Activated naive CD4-positive, alpha-beta T cell treated with anti-CD3 and anti-CD28 coated beads, Interleukin-2, amount 50 U/mL, for 72 hours (primary cell): ENCODE measurements around the gene ULK4. TPM values are rescaled to one million over a fixed set of nuclear protein-coding genes. Genes with fewer than 3 reads are reported as not detected.
A peak's percentile ranks its signal among the peaks of the same experiment; 100 is the strongest.
"Not testable (repeated sequence)": the region's sequence is repeated elsewhere in the genome, so short reads cannot be mapped to it uniquely, and the experiment has no call there.

ENCODE experiments used
- ATAC-seq, 2 donors: fragments of 150-1000 bp; cut with Tn5 transposase; 2 replicates each; pipeline ENCODE4 v1.10.0; 2021; ENCODE audit warnings: mild to moderate bottlenecking in 2 of 2, moderate library complexity in 2 of 2
- DNase-seq, 2 donors: peaks; one replicate each; pipeline ENCODE4 v3.0.0; 2021 to 2022; ENCODE audit warnings: low spot score in 2 of 2
- H3K27ac Mint-ChIP-seq, 2 donors: one replicate each; pipeline ENCODE4 v1.8.0; 2022; ENCODE audit warnings: mild to moderate bottlenecking in 2 of 2, mixed read lengths in 2 of 2
- H3K36me3 Mint-ChIP-seq, 2 donors: one replicate each; pipeline ENCODE4 v1.8.0; 2022; ENCODE audit warnings: mixed read lengths in 2 of 2
- H3K9me3 Mint-ChIP-seq, 2 donors: one replicate each; pipeline ENCODE4 v1.8.0; 2022; ENCODE audit warnings: mixed read lengths in 2 of 2
- total RNA-seq, 2 donors: library from RNA; stranded (reverse); gene quantifications; one replicate each; pipeline ENCODE4 v1.2.3, GENCODE V29; 2022

The ULK4 gene
- total RNA-seq, 2 donors from 2014 or later: 8.1 to 8.9 TPM

DNA sequence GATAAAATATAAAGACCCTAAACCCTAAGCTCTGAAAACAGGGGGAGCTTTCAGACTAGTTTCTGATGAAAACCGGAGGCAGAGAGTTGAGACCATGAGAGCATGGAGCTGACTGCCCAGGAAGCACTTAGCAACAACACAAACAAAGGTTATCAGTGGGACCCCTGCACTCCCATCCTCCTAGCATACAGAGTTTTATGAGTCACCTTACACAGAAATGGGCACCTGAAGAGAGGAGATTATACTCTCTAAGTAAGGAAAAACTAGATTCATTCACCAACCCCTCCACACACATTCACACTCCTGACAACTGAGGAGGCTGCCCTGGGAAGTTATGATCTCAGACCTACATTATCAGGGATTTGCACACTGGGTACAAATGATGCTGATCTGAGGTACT lies 261.7 kb downstream of the ULK4 start:
- ATAC-seq (no peak), DNase-seq (no peak)
- no peaks in the 10 kb centered on the region for H3K36me3 Mint-ChIP-seq
- no peak overlapping the region for H3K27ac Mint-ChIP-seq
- no peaks in the 10 kb centered on the region for H3K9me3 Mint-ChIP-seq

DNA sequence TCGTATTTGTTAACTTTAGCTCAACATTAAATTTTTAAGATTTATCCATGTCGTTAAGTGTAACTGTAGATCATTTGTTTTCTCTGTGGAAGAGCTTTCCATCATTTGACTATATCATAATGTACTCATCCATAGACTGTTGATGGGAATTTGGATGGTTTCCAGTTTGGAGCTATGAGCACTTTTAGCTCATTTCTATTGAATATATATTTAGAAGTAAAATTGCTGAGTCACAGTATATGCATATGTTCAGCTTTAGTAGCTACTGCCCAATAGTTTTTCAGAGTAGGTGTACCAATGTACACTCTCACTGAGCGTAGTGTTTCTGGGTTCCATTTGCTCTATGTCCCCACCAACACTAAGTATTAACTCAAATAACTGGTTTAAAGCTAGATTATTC lies 263.0 kb downstream of the ULK4 start:
- Mint-ChIP-seq H3K27ac (no peak overlapping the region), H3K9me3 (no peaks in the 10 kb centered on the region), H3K36me3 (no peaks in the 10 kb centered on the region)
- ATAC-seq: no peak
- DNase-seq: no peak

DNA sequence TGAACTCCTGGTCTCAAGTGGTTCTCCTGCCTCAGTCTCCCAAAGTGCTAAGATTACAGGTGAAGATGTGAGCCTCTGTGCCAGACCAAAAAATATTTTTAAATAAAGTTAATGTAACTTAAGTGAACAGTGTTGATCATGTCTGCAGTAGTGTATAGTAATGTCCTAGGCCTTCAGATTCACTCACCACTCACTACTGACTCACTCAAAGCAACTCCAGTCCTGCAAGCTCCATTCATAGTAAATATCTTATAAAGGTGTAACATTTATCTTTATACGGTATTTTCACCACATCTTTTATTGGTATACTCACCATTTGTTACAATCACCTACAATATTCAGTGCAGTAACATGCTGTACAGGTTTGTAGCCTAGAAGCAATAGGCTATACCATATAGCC lies 264.2 kb downstream of the ULK4 start:
- H3K27ac Mint-ChIP-seq: no peak overlapping the region
- DNase-seq: no peak
- no peaks in the 10 kb centered on the region for H3K36me3 Mint-ChIP-seq
- ATAC-seq: no peak
- H3K9me3 Mint-ChIP-seq: no peaks in the 10 kb centered on the region

DNA sequence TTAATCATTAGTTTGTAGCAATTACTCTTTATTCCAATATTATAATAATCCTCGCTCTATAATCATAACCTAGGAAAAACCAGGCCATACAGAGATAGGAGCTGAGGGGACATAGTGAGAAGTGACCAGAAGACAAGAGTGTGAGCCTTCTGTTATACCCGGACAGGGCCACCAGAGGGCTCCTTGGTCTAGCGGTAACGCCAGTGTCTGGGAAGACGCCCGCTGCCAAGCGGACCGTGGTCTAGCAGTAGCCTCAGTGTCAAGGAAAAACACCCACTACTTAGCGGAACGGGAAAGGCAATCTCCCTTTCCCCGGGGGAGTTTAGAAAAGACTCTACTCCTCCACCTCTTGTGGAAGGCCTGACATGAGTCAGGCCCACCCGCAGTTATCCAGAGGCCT lies 266.1 kb downstream of the ULK4 start:
- H3K9me3 Mint-ChIP-seq, H3K27ac Mint-ChIP-seq, H3K36me3 Mint-ChIP-seq, ATAC-seq: not testable (repeated sequence)
- DNase-seq: peak in 1 of 2 donors; percentile 5

DNA sequence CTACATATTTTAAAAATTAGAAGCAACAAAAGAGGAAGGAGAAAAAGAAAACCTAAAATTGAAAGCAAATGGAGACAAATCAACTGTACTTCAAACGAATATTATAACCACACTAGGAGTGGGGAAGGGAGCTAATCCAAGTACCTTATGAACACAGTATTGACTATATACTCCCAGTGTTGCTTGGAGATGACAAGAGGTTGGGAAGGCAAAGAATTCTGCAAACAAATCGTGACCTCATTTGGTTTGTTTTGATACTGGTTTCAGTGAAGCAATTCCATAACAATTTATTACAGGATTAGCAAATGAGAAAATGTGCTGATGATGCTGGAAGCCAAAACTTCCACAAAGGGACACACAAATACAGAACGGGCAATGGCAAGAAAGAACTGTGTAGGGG lies 268.1 kb downstream of the ULK4 start:
- Mint-ChIP-seq H3K9me3 (peaks cover 3 to 5% of the 10 kb centered on the region in 2 donors), H3K36me3 (peaks cover 0 to 5% of the 10 kb centered on the region in 2 donors), H3K27ac (no peak overlapping the region)
- no peak for ATAC-seq
- DNase-seq: no peak

DNA sequence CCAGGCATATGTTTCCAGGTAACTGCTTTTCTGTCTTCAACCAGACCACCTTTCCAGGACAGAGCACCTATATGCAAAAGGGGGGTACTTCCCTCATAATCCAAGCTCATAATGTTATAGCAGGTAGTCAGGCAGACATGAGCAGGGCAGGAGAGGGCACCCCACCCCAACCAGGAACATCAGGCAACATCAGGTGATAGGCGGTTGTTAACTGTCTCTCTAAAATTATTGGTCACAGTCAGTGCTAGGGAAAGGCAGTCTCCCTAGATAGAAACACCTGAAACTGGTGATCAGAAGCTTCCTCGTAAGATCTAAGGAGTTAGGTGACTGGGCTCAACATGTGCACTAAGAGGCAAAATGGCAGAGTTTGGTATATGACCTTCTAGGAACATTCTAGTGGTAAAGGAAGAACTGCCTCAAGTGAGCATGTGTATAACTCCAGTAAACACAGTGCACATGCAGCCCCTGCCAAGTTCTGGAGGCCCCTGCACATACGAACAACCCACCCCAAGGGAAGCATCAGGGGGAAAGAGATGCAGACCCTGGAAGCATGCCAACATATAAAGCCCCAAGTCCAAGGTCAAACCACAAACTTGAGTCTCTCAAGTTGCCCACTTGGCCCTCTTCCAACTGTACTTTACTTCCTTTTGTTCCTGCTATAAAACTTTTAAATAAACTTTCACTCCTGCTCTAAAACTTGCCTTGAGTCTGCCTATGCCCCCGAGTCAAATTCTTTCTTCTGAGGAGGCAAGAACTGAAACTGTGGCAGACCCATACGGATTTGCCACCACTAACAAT lies 270.9 kb downstream of the ULK4 start:
- peaks cover 3 to 5% of the 10 kb centered on the region in 2 donors for H3K9me3 Mint-ChIP-seq
- peaks cover 0 to 5% of the 10 kb centered on the region in 2 donors for H3K36me3 Mint-ChIP-seq
- DNase-seq (no peak), ATAC-seq (no peak)
- H3K27ac Mint-ChIP-seq: peak overlapping the region in 1 of 2 donors; percentile 40

DNA sequence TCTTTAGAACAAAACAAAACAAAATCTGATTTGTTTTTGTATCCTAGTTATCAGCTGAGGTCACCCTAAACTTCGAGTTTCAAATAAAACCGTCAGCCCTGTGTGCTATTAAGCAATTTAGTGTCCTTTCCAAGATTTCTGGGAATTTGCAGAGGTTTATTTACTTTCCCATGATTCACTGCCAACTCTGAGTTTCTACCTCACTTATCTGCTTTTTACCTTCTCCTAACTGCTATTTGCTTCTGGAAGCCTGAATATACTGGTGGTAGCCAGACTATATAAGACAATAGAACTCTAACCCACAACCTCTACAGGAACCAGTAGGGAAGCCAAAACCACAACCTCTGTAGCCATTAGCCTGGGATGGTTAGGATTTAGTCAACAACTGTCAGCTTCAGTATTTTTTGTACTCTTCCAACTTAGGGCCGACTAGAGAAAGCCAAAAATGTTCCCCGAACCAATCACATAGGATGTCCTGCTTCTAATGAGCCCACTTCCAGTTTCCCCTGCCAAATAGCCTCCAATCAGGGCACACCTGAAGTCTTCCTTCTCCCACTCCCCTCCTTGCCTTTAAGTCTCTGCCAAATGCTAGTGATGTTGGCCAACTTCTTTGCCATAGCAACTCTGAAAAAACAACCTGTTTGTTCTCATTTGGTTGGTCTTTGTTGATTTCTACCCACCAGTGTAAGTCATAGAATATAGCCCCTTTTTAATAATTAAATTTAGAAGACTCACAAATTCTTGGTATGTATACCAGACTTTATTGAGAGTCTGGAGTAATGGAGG lies 273.1 kb downstream of the ULK4 start:
- H3K36me3 Mint-ChIP-seq: peaks cover 0 to 5% of the 10 kb centered on the region in 2 donors

DNA sequence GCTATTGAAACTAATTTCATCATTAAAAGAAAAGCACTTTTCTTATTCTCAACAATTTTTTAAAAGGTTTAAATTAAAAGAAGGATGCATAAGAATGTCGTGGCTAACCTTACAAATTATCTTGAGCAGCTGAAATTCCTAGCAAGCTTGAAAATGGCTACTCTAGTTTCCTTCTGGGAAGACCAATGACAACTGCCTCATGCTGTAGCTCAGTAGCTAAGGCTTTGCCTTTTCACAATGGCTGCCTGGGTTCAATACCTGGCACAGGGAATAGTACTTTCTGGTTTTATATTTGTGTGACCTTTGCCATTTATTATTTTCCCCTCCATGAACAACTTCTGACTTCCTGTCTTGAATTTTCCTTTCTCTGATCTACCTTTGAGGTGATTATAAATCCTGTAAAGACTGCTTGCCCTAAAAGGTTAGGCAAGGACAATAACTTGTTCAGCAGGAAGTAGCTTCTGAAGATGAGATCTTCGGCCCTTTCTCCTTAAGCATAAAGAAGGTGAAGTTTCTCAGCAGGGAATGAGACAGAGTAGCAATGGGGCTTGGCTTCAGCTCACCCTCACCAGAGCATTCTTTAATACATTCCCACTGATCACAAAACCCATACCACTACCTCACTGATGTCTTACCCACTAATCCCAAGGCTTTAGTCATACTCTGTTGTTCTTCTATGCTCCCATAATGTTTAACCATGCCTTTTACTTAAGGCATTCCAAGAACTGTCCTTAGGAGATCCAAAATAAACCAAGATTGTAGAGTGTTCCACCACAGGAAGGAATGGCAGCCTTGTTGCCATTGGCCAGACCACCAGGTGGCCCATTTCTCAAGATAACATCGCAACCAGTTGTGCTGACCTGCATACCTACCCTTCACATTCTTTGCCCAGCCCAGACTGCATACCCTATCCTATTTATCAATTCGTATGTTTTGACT lies 276.8 kb downstream of the ULK4 start:
- Mint-ChIP-seq H3K36me3 (no peaks in the 10 kb centered on the region), H3K27ac (no peak overlapping the region), H3K9me3 (no peaks in the 10 kb centered on the region)
- DNase-seq: no peak
- no peak for ATAC-seq

More for the DNA sequence above, 273.1 kb downstream of the ULK4 start:
- DNase-seq (no peak), ATAC-seq (no peak)
- peaks cover 3 to 5% of the 10 kb centered on the region in 2 donors for H3K9me3 Mint-ChIP-seq
- no peak overlapping the region for H3K27ac Mint-ChIP-seq

DNA sequence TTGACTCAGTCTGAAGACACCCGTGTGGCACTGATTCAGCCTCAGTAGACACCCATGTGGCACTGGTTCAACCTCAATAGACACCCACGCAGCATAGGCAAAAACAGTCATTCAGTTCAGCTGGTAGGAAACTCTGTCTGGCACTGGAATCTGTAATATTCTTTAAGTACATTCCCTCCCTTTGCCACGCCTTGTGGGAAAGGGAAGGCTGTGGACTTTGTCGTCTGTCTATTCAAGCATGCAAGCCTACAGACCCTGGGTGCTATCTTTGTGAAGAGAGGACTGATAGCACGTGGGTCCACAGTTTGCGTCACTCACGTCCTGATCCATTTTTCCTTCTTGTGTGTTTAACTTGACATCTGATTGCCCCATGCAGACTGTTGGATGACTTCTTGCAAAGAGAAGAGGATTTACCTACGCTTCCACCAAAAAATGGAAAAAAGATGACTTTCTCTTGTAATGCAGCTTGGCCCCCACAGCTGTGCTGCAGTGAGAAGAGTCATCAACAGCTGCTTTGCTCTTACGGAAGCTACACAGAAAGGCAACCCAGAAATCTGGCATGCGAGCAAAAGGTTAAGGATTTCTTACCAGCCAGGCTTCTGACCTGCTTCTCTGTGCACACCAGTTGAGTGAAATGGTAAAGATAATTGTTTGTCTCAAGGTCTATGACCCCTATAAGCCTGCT lies 278.1 kb downstream of the ULK4 start:
- Mint-ChIP-seq H3K27ac (no peak overlapping the region), H3K36me3 (no peaks in the 10 kb centered on the region)
- no peak for ATAC-seq

DNA sequence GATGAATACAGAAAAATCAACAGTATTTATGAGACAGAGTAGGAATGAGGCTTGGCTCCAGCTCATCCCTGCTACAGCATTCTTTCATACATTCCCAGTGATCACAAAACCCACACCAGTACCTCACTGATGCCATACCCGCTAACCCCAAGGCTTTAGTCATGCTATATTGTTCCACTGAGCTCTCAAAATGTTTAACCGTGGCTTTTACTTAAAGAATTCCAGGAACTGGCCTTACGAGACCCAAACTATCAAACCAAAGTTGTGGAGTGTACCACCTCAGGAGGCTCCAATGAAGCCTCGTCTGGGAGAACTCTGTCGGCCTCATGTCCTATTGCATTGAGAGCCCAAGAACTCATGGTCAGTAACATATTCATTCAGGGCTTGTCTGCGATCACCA lies 278.9 kb downstream of the ULK4 start:
- Mint-ChIP-seq H3K36me3 (no peaks in the 10 kb centered on the region), H3K9me3 (no peaks in the 10 kb centered on the region), H3K27ac (no peak overlapping the region)
- ATAC-seq: no peak
- no peak for DNase-seq

More for the DNA sequence above, 278.1 kb downstream of the ULK4 start:
- DNase-seq: no peak
- H3K9me3 Mint-ChIP-seq: no peaks in the 10 kb centered on the region

DNA sequence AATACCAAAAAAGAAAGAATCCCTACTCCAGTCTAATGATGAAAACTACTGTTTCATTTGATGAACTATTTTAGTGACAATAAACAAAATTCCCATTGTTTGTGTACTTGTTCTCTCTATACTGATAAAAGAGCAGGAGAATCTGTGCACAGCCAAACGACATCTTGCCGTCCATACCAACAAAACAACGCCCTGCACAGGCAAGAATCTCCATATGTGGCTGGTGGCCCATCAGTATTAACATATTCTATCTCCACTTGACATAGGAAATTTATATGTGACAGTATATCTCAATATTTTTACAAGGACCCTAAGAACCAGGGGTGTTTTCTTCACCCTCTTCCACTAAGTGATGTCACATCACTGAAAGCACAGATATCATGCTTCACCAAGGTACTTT lies 279.5 kb downstream of the ULK4 start:
- no peak overlapping the region for H3K27ac Mint-ChIP-seq
- DNase-seq: no peak
- H3K9me3 Mint-ChIP-seq: no peaks in the 10 kb centered on the region
- no peaks in the 10 kb centered on the region for H3K36me3 Mint-ChIP-seq
- no peak for ATAC-seq

DNA sequence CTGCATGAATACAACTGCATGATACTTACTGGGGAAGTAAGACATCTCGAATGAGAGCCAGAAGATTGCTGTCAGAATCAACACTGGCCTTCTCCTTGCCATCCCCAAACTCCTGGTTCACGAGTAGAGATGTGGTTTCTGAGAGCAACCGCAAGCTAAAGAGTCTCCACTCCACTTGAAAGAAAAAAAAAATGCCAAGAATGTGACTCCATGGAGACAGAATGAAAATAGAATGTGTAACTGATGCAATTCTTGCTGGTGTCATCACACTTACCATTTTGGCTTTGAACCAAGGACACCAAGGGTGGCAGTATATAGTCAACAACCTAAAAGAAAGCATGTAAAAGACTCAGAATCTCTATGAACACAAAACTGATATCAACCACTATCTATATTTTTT lies 280.4 kb downstream of the ULK4 start:
- Mint-ChIP-seq H3K9me3 (no peaks in the 10 kb centered on the region), H3K27ac (no peak overlapping the region), H3K36me3 (no peaks in the 10 kb centered on the region)
- DNase-seq (no peak), ATAC-seq (no peak)

DNA sequence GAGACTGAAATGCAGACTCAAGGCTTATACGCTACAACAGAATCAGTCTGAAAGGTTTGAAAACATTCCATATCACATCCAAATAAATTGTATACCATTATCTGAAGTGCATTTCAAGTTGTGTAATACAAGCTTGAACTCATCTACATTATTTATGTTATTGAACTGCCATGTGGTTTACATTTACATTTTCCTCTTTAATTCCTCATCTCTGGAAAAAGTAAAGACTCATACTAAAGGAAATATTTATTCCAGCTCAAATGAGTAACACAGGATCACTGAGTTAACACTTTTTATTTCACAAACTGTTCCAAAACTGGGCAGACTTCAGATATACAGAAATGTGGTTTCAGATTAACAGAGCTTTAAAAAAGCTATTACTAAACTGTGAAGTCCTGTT lies 282.5 kb downstream of the ULK4 start:
- DNase-seq (no peak), ATAC-seq (no peak)
- no peak overlapping the region for H3K27ac Mint-ChIP-seq
- peaks cover 0 to 7% of the 10 kb centered on the region in 2 donors for H3K36me3 Mint-ChIP-seq
- no peaks in the 10 kb centered on the region for H3K9me3 Mint-ChIP-seq

DNA sequence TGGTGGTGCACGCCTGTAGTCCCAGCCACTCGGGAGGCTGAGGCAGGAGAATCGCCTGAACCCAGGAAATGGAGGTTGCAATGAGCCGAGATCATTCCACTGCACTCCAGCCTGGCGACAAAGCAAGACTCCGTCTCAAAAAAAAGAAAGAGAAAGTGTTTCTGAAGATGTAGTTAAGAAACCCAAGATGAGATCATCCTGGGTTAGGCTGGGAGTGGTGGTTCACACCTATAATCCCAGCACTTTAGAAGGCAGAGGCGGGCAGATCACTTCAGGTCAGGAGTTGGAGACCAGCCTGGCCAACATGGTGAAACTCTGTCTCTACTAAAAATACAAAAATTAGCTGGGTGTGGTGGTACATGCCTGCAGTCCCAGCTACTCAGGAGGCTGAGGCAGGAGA lies 286.8 kb downstream of the ULK4 start:
- ATAC-seq, DNase-seq, H3K9me3 Mint-ChIP-seq: not testable (repeated sequence)
- H3K27ac Mint-ChIP-seq: peak overlapping the region in 1 of 2 donors; percentile 53
- H3K36me3 Mint-ChIP-seq: peaks cover 5 to 12% of the 10 kb centered on the region in 2 donors

DNA sequence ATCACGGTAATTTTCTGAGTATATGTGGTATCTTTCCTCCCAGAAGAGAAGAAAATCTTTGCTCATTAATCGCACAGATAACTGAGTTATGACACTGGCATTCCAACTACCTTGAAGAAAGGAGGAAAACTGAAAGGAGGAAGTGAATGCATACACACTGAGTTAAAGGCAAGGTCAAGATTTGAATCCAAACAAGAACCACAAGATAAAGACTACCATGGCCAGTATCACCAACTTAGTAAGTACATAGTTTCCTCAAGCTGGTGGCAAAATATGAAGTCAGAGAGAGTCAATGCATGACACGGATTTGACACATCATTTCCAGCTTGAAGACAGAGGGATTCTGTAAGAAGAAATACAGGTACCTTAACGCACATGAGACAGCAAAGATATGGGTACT lies 287.5 kb downstream of the ULK4 start:
- H3K36me3 Mint-ChIP-seq: peaks cover 5 to 12% of the 10 kb centered on the region in 2 donors
- H3K27ac Mint-ChIP-seq: peak overlapping the region in 1 of 2 donors; percentile 53
- DNase-seq (no peak), ATAC-seq (no peak)
- peaks cover 4 to 5% of the 10 kb centered on the region in 2 donors for H3K9me3 Mint-ChIP-seq

DNA sequence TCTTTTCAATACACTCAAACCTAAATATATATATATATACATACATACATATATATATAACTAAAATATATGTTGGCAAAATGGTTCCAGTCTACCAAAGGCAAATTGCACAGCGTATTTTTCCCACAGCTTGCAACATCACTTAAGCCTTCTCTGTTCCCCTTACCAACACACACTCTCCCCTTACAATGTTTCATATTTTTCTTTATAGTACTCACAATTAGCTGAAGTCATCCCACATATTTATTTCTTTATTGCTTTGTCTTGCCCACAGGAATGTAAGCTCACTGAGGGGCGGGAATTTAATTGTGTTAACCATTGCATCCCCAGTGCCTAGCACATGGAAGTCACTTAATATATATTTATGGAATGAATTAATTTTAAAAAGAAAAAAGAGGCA lies 288.3 kb downstream of the ULK4 start:
- Mint-ChIP-seq H3K27ac (no peak overlapping the region), H3K36me3 (peaks cover 5 to 12% of the 10 kb centered on the region in 2 donors), H3K9me3 (peaks cover 4 to 5% of the 10 kb centered on the region in 2 donors)
- DNase-seq (no peak), ATAC-seq (no peak)
